Fibroblast of peridontal ligament (primary cell): ENCODE results near the gene PADI1.
A peak's percentile ranks its signal among the peaks of the same experiment; 100 is the strongest.

ENCODE experiments used
- DNase-seq: peaks from one replicate; pipeline ENCODE4 v3.0.0-alpha.2; 2010; ENCODE audit errors: extremely low read depth

The PADI1 gene

DNA sequence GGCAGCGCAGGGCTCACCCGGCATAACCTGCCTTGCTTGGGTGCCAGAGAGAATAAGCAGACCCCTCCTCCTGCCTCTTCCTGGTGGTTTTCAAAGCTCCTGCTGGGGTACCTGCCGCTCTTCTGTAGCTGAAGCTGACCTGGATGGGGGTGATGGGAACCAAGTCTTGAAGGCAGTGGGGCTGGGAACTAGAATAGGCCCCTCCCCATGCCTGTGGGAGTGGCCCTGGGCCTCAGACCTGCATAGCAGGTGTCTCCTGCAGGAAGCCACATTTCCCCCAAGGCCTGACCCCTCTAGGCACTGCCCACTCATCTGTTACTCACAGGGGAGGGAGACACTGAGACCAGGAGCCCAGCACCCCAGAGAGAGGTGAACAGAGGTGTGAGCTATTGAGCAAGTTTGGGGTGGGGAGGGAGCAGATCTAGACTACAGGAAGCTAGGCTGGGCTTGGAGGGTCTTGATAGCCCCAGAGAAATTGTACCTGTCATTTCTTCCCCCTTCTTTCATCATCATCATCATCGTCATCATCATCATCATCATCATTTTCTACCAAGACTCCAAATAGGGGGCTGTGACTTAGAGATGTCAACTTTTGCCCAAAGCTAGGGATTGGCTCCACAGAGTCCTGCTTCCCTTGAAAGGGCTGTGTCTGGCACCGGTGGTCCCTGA lies 10.1 kb downstream of the PADI1 start:
- no peak for DNase-seq

DNA sequence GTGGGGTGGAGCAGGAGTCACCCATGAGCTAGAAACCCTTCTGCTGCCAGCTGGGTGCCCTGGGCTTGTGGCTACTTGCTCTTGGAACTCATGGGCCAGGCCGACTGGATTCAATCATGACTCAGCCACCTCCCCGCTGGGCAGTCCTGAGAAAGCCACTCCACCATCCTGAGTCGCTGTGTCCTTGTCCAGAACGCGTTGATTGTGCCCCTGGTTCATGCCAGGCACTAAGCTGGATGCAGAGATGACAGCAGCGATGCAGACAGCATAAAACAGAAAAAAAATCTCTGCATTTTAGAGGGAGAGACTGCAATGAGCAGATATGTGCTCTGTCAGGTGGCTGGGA lies 10.6 kb downstream of the PADI1 start:
- DNase-seq, result no peak

GRCh38 chr1:17216078-17216477 lies 11.2 kb downstream of the PADI1 start:
- DNase-seq, result no peak

GRCh38 chr1:17217607-17218006 lies 12.7 kb downstream of the PADI1 start:
- DNase-seq, result no peak

- no peak for DNase-seq
These were observed 14.0 kb downstream of the PADI1 start for GRCh38 chr1:17218939-17219338.

- DNase-seq, result no peak
These were observed 15.4 kb downstream of the PADI1 start for GRCh38 chr1:17220287-17220686.

GRCh38 chr1:17222557-17222956 lies 17.6 kb downstream of the PADI1 start:
- DNase-seq, result no peak

GRCh38 chr1:17224434-17224833 lies 19.5 kb downstream of the PADI1 start:
- DNase-seq, result no peak

GRCh38 chr1:17225140-17225539 lies 20.2 kb downstream of the PADI1 start:
- no peak for DNase-seq

- DNase-seq, result no peak
These were observed 22.5 kb downstream of the PADI1 start for GRCh38 chr1:17227358-17227915.

- DNase-seq, result no peak
These were observed 23.7 kb downstream of the PADI1 start for GRCh38 chr1:17228619-17229018.

DNA sequence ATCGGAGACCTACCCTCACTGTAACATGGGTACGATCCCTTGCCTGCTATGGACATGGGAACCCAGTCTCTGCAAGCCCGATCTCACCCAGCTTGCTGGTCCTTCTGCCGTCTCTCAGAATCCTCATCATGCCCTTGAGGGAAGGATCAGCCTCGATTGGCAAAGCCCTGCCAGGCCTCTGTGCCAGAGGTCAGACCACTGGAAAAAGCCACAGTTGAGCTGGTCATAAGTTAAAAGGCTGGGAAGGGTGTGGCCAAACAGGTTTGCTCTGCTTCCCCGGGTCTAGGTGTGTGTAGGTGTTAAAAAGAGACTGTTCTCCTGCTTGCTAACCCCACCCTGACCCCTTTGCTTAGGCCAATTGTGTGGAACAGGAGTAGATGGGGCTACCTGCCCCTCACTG lies 24.5 kb downstream of the PADI1 start:
- DNase-seq, result no peak

DNA sequence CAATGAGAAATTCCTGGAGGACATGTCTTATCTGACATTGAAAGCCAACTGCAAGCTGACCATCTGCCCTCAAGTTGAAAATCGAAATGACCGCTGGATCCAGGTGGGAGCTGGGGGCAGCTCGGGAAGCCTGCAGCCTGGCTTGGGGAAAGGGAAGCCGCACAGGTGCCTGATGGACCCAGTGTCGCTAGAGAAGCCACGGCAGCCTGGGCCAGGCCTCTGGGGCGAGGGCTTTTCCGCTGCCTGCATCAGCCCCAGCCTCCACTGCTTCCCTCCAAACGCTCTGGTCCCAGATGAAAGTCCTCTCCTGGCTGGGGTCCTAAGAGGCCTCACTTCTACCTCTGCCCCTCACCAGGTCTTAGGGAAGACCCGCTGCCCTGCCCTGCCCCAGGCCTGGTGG lies 25.2 kb downstream of the PADI1 start:
- no peak for DNase-seq

GRCh38 chr1:17230671-17231310 lies 25.9 kb downstream of the PADI1 start:
- DNase-seq, result no peak

- DNase-seq, result peak; percentile 53
These were observed 28.1 kb downstream of the PADI1 start for GRCh38 chr1:17232759-17233661.

DNA sequence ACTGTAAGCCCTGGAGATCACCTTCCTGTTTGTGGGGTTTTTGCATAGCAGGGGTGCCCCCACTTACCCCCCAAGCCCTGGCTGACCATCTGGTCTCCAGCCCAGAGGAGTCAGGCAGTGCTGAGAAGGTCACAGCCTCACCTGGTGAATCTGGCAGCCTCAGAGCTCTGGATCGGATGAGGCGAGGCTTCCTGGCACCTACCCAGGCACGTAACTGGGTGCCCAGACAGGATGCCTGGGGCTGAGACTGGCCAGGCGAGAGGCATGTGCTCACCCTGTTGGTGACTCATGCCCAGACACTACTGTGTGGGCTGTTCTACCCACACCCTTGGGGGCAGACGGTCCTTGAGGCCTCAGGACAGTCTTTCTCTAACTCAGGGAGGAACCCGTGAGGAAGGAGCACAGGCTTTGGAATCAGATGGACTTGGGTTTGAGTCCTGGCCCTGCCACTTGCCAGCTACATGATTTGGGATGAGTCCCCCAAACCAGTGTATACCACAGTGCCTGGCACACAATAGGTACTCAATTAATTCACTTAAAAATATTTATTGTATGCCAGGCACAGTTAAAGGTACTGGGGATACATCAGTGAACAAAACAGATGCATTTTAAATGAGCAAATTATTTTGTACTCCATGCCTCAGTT lies 28.9 kb downstream of the PADI1 start:
- peak; percentile 55 for DNase-seq

GRCh38 chr1:17234405-17234804 lies 29.5 kb downstream of the PADI1 start:
- no peak for DNase-seq

GRCh38 chr1:17235135-17235885 lies 30.4 kb downstream of the PADI1 start:
- DNase-seq, result no peak

- peak; percentile 82 for DNase-seq
These were observed 32.0 kb downstream of the PADI1 start for GRCh38 chr1:17236779-17237560.

DNA sequence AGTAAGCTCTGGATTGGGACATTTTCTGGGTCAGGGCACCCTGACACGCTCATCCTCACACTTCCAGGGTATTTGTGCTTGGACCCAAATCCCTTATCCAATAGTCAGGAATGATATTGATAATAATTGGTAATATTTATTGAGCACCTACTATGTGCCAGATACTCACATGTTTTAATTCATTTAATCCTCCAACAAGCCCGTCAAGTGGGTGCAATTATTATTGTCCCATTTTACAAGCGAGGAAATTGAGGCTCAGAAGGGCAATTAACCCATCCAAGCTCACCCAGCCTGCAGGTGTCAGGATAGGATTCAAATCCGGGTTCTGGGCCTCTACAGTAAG lies 32.6 kb downstream of the PADI1 start:
- no peak for DNase-seq

GRCh38 chr1:17239420-17239819 lies 34.5 kb downstream of the PADI1 start:
- peak; percentile 92 for DNase-seq
